Breast epithelium (tissue), 3 donors: ENCODE measurements around the gene ARHGAP27.

Source experiments
- CTCF ChIP-seq, 3 donors: fragments of 450-650 bp; IDR thresholded peaks; one replicate each; pipeline ENCODE4 v1.5.1; 2016 to 2017; ENCODE audit warnings: antibody characterized with exemption in 3 of 3, mild to moderate bottlenecking in 3 of 3, moderate library complexity in 3 of 3
- POLR2A ChIP-seq: fragments of 450-650 bp; IDR thresholded peaks from one replicate; pipeline ENCODE4 v1.6.1; 2016; ENCODE audit warnings: antibody characterized with exemption, mild to moderate bottlenecking, moderate library complexity

- TF ChIP-seq POLR2A (no peak), CTCF (IDR thresholded peaks at IDR 0.05) (no peak)
These were observed 61.7 kb downstream of the ARHGAP27 start for GRCh38 chr17:45370949-45371413.
